BE2C (cell line): ENCODE measurements around the gene RALGPS1.
A peak's percentile ranks its signal among the peaks of the same experiment; 100 is the strongest.
"Not testable (repeated sequence)": the region's sequence is repeated elsewhere in the genome, so short reads cannot be mapped to it uniquely, and the experiment has no call there.

Source experiments
- DNase-seq: peaks from one replicate; pipeline ENCODE4 v3.0.0-alpha.2; 2020
- H3K27me3 ChIP-seq: fragments of 250-450 bp; sonication (Bioruptor Pico); 2 replicates; pipeline ENCODE4 v1.5.1; 2020; ENCODE audit warnings: mild to moderate bottlenecking
- H3K36me3 ChIP-seq: fragments of 250-450 bp; sonication (Bioruptor Pico); 2 replicates; pipeline ENCODE4 v1.5.1; 2020; ENCODE audit warnings: mild to moderate bottlenecking
- H3K4me1 ChIP-seq: fragments of 250-450 bp; sonication (Bioruptor Pico); 2 replicates; pipeline ENCODE4 v1.5.1; 2020
- H3K4me3 ChIP-seq: 2 replicates; pipeline ENCODE4 v1.5.1; 2011; ENCODE audit warnings: low read depth, low read length
- H3K9me3 ChIP-seq: fragments of 250-450 bp; sonication (Bioruptor Pico); 2 replicates; pipeline ENCODE4 v1.5.1; 2020
- CTCF ChIP-seq: IDR thresholded peaks from 2 replicates; pipeline ENCODE4 v1.5.1; 2012; ENCODE audit warnings: mild to moderate bottlenecking, low read depth, low read length

The RALGPS1 gene

GRCh38 chr9:127014216-127014909 is 99.8 kb downstream of the RALGPS1 start:
- no peak for TF ChIP-seq CTCF
- peak; percentile 39 for DNase-seq
- H3K9me3 ChIP-seq, result no peaks in the 10 kb centered on the region
- no peaks in the 10 kb centered on the region for H3K27me3 ChIP-seq
- no peaks in the 10 kb centered on the region for H3K36me3 ChIP-seq
- no peak overlapping the region for H3K4me3 ChIP-seq
- H3K4me1 ChIP-seq, result no peaks in the 10 kb centered on the region; the same call in 1 of the 2 replicates

- Histone ChIP-seq H3K27me3 (no peaks in the 10 kb centered on the region), H3K36me3 (no peaks in the 10 kb centered on the region), H3K4me3 (no peak overlapping the region), H3K4me1 (no peaks in the 10 kb centered on the region; the same call in 1 of the 2 replicates), H3K9me3 (no peaks in the 10 kb centered on the region)
- no peak for DNase-seq
- TF ChIP-seq CTCF, result no peak
These were observed 100.4 kb downstream of the RALGPS1 start for GRCh38 chr9:127014910-127015540.

GRCh38 chr9:127015921-127016512 is 101.4 kb downstream of the RALGPS1 start:
- Histone ChIP-seq H3K27me3 (no peaks in the 10 kb centered on the region), H3K4me1 (no peaks in the 10 kb centered on the region; the same call in 1 of the 2 replicates), H3K4me3 (no peak overlapping the region), H3K36me3 (no peaks in the 10 kb centered on the region), H3K9me3 (no peaks in the 10 kb centered on the region)
- TF ChIP-seq CTCF, result no peak
- DNase-seq, result no peak

GRCh38 chr9:127017979-127018378 is 103.4 kb downstream of the RALGPS1 start:
- H3K36me3 ChIP-seq, H3K27me3 ChIP-seq, H3K4me3 ChIP-seq, H3K9me3 ChIP-seq, DNase-seq, H3K4me1 ChIP-seq: not testable (repeated sequence)

GRCh38 chr9:127018935-127019334 is 104.4 kb downstream of the RALGPS1 start:
- Histone ChIP-seq H3K9me3 (no peaks in the 10 kb centered on the region), H3K4me3 (no peak overlapping the region), H3K27me3 (no peaks in the 10 kb centered on the region), H3K36me3 (no peaks in the 10 kb centered on the region), H3K4me1 (peaks cover 6% of the 10 kb centered on the region)
- no peak for DNase-seq
- TF ChIP-seq CTCF, result no peak

- H3K9me3 ChIP-seq, result no peaks in the 10 kb centered on the region
- no peaks in the 10 kb centered on the region for H3K36me3 ChIP-seq
- H3K4me1 ChIP-seq, result peaks cover 6% of the 10 kb centered on the region
- no peak for TF ChIP-seq CTCF
- no peak for DNase-seq
- no peak overlapping the region for H3K4me3 ChIP-seq
- H3K27me3 ChIP-seq, result no peaks in the 10 kb centered on the region
These were observed 105.6 kb downstream of the RALGPS1 start for GRCh38 chr9:127020036-127020801.
